UCSD-AML1 (cell line): ENCODE results near the gene OLIG1.

Experiments
- DNase-seq: peaks from one replicate; lab custom pipeline; 2025; ENCODE audit not compliant: unreplicated experiment; lab: John Stamatoyannopoulos, UW

The OLIG1 gene, protein sequence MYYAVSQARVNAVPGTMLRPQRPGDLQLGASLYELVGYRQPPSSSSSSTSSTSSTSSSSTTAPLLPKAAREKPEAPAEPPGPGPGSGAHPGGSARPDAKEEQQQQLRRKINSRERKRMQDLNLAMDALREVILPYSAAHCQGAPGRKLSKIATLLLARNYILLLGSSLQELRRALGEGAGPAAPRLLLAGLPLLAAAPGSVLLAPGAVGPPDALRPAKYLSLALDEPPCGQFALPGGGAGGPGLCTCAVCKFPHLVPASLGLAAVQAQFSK

DNA sequence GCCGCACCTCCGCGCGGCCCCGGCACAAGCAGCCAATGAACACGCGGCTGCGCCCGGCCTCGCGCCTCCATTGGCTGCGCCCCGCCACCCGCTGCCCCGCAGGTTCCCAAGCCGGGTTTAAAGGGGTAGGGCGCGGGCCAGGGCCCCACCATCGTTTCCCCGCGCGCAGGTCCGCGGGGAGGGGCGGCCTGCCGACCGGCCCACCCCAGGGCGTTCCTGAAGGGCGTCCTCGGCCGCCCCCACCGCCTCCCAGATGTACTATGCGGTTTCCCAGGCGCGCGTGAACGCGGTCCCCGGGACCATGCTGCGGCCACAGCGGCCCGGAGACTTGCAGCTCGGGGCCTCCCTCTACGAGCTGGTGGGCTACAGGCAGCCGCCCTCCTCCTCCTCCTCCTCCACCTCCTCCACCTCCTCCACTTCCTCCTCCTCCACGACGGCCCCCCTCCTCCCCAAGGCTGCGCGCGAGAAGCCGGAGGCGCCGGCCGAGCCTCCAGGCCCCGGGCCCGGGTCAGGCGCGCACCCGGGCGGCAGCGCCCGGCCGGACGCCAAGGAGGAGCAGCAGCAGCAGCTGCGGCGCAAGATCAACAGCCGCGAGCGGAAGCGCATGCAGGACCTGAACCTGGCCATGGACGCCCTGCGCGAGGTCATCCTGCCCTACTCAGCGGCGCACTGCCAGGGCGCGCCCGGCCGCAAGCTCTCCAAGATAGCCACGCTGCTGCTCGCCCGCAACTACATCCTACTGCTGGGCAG is at the start of gene OLIG1:
Gene OLIG1, plus strand, starts transcription at position 148 of the 750 bp plus-strand sequence. Its CDS starts 106 bp downstream, at position 254.
- peak; percentile 58 for DNase-seq

DNA sequence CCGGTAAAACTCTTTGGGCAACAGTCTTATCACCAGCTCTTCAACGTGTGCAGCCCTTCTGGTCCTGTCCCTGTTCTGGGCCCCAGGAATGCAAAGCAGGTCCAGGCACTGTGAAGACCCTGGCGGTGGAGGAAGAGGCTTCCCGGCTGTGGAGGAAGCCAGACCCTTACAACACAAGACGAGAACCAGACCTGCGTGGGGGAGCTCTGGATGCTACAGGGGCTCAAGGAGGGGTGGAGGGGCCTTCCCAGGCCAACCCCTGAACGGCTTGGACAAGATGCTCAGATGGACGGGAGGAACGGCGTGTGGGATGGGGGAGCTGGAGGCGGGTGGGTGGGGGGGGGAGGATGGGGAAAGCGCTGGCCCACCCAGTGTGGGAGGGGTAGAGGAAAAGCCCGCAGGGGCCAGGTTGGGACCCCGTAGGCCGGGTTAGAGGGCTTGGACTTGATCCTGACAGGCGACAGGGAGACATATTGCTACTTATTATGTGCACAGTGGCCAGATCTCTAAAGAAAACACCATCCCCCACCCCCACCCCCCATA is 49.3 kb upstream of the OLIG1 start:
- DNase-seq, result no peak

DNA sequence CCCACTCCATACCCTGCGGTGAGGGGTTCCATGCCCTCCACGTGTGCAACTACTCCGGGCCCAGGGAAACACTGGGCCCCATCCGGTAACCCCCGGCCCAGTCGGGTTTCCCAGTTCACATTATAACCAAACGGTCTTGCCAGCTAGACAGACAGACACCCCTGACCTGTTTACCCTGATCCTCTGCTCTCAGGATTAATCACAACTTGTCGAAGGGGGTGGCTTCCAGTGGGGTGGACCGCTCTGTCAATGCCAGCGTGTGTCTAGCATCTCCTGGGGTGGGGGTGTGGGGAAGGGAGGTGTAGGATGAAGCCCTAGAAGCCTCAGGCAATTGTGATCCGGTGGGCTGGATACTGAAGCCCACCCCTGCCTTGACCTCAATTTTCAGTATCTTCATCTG is 48.8 kb upstream of the OLIG1 start:
- DNase-seq, result no peak

DNA sequence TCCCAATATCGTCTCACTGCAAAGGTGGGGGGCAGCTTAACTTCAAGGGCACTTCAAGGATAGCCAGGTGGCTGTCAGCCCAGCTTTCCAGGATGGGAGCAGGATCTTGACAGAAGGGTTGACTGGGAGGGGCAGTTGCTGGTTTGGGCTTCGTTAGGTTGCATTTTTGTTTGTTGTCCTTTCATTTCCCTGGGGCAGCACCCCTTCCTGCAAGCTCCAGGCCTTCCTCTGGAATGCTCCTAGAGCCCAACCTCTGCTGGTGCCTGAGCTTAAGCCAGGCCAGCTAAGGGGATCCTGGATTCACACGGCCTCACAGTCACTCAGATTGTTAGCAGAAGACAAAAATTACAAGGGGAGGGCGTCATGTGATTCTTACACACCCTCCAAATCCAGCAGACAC is 48.3 kb upstream of the OLIG1 start:
- no peak for DNase-seq

DNA sequence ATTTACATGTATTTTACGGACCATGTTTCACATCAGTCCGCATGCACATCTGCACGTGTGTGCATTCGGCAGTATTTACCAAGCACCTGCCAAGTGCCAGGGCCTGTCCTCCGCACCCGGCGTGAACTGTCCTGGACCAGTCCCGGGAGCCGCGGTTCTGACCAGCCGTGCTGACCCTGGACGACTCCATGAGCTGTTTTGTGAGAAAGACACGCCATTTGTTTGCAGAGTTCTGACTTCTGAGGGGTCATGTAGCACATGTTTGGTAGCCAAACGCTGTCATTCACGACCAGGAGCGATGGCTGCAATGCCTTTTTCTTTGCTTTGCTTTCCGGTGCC is 47.5 kb upstream of the OLIG1 start:
- no peak for DNase-seq

DNA sequence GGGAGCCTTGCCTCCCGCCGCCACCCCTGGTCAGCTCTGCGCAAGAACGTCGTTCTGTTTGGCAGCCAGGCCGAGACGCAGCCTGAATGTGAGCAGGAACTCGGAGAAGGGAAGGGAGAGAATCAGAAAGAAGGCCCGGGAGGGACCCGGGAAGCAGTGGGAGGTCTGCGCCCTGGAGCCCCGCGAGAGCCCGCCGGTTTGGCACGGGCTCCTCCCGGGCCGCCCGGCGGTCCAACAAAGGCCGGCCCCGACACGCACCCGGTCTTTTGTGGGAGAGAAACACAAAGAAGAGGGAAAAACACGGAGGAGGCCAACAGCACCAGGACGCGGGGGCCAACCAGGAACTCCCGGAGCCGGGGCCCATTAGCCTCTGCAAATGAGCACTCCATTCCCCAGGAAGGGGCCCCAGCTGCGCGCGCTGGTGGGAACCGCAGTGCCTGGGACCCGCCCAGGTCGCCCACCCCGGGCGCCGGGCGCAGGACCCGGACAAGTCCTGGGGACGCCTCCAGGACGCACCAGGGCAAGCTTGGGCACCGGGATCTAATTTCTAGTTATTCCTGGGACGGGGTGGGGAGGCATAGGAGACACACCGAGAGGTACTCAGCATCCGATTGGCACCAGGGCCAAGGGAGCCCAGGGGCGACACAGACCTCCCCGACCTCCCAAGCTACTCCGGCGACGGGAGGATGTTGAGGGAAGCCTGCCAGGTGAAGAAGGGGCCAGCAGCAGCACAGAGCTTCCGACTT is 46.9 kb upstream of the OLIG1 start:
- no peak for DNase-seq

DNA sequence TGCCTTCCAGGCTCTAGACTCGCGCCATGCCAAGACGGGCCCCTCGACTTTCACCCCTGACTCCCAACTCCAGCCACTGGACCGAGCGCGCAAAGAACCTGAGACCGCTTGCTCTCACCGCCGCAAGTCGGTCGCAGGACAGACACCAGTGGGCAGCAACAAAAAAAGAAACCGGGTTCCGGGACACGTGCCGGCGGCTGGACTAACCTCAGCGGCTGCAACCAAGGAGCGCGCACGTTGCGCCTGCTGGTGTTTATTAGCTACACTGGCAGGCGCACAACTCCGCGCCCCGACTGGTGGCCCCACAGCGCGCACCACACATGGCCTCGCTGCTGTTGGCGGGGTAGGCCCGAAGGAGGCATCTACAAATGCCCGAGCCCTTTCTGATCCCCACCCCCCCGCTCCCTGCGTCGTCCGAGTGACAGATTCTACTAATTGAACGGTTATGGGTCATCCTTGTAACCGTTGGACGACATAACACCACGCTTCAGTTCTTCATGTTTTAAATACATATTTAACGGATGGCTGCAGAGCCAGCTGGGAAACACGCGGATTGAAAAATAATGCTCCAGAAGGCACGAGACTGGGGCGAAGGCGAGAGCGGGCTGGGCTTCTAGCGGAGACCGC is 46.3 kb upstream of the OLIG1 start:
- DNase-seq, result no peak

DNA sequence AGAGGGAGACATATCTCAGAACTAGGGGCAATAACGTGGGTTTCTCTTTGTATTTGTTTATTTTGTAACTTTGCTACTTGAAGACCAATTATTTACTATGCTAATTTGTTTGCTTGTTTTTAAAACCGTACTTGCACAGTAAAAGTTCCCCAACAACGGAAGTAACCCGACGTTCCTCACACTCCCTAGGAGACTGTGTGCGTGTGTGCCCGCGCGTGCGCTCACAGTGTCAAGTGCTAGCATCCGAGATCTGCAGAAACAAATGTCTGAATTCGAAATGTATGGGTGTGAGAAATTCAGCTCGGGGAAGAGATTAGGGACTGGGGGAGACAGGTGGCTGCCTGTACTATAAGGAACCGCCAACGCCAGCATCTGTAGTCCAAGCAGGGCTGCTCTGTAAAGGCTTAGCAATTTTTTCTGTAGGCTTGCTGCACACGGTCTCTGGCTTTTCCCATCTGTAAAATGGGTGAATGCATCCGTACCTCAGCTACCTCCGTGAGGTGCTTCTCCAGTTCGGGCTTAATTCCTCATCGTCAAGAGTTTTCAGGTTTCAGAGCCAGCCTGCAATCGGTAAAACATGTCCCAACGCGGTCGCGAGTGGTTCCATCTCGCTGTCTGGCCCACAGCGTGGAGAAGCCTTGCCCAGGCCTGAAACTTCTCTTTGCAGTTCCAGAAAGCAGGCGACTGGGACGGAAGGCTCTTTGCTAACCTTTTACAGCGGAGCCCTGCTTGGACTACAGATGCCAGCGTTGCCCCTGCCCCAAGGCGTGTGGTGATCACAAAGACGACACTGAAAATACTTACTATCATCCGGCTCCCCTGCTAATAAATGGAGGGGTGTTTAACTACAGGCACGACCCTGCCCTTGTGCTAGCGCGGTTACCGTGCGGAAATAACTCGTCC is 45.5 kb upstream of the OLIG1 start:
- no peak for DNase-seq

DNA sequence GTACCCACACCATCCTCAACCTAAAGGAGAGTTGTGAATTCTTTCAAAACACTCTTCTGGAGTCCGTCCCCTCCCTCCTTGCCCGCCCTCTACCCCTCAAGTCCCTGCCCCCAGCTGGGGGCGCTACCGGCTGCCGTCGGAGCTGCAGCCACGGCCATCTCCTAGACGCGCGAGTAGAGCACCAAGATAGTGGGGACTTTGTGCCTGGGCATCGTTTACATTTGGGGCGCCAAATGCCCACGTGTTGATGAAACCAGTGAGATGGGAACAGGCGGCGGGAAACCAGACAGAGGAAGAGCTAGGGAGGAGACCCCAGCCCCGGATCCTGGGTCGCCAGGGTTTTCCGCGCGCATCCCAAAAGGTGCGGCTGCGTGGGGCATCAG is 44.8 kb upstream of the OLIG1 start:
- DNase-seq, result peak; percentile 41

DNA sequence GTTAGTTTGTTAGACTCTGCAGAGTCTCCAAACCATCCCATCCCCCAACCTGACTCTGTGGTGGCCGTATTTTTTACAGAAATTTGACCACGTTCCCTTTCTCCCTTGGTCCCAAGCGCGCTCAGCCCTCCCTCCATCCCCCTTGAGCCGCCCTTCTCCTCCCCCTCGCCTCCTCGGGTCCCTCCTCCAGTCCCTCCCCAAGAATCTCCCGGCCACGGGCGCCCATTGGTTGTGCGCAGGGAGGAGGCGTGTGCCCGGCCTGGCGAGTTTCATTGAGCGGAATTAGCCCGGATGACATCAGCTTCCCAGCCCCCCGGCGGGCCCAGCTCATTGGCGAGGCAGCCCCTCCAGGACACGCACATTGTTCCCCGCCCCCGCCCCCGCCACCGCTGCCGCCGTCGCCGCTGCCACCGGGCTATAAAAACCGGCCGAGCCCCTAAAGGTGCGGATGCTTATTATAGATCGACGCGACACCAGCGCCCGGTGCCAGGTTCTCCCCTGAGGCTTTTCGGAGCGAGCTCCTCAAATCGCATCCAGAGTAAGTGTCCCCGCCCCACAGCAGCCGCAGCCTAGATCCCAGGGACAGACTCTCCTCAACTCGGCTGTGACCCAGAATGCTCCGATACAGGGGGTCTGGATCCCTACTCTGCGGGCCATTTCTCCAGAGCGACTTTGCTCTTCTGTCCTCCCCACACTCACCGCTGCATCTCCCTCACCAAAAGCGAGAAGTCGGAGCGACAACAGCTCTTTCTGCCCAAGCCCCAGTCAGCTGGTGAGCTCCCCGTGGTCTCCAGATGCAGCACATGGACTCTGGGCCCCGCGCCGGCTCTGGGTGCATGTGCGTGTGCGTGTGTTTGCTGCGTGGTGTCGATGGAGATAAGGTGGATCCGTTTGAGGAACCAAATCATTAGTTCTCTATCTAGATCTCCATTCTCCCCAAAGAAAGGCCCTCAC is 44.2 kb upstream of the OLIG1 start, which contains the start of gene OLIG2:
Gene OLIG2, plus strand, starts transcription at position 447 of the 954 bp plus-strand sequence. CDS start 928 bp downstream, outside the sequence.
- DNase-seq, result no peak

DNA sequence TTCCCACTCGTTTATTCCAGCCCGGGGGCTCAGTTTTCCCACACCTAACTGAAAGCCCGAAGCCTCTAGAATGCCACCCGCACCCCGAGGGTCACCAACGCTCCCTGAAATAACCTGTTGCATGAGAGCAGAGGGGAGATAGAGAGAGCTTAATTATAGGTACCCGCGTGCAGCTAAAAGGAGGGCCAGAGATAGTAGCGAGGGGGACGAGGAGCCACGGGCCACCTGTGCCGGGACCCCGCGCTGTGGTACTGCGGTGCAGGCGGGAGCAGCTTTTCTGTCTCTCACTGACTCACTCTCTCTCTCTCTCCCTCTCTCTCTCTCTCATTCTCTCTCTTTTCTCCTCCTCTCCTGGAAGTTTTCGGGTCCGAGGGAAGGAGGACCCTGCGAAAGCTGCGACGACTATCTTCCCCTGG is 43.5 kb upstream of the OLIG1 start:
- DNase-seq, result no peak

DNA sequence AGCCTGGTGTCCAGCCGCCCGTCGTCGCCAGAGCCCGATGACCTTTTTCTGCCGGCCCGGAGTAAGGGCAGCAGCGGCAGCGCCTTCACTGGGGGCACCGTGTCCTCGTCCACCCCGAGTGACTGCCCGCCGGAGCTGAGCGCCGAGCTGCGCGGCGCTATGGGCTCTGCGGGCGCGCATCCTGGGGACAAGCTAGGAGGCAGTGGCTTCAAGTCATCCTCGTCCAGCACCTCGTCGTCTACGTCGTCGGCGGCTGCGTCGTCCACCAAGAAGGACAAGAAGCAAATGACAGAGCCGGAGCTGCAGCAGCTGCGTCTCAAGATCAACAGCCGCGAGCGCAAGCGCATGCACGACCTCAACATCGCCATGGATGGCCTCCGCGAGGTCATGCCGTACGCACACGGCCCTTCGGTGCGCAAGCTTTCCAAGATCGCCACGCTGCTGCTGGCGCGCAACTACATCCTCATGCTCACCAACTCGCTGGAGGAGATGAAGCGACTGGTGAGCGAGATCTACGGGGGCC is 43.0 kb upstream of the OLIG1 start:
- no peak for DNase-seq

DNA sequence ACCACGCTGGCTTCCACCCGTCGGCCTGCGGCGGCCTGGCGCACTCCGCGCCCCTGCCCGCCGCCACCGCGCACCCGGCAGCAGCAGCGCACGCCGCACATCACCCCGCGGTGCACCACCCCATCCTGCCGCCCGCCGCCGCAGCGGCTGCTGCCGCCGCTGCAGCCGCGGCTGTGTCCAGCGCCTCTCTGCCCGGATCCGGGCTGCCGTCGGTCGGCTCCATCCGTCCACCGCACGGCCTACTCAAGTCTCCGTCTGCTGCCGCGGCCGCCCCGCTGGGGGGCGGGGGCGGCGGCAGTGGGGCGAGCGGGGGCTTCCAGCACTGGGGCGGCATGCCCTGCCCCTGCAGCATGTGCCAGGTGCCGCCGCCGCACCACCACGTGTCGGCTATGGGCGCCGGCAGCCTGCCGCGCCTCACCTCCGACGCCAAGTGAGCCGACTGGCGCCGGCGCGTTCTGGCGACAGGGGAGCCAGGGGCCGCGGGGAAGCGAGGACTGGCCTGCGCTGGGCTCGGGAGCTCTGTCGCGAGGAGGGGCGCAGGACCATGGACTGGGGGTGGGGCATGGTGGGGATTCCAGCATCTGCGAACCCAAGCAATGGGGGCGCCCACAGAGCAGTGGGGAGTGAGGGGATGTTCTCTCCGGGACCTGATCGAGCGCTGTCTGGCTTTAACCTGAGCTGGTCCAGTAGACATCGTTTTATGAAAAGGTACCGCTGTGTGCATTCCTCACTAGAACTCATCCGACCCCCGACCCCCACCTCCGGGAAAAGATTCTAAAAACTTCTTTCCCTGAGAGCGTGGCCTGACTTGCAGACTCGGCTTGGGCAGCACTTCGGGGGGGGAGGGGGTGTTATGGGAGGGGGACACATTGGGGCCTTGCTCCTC is 42.3 kb upstream of the OLIG1 start:
- no peak for DNase-seq

DNA sequence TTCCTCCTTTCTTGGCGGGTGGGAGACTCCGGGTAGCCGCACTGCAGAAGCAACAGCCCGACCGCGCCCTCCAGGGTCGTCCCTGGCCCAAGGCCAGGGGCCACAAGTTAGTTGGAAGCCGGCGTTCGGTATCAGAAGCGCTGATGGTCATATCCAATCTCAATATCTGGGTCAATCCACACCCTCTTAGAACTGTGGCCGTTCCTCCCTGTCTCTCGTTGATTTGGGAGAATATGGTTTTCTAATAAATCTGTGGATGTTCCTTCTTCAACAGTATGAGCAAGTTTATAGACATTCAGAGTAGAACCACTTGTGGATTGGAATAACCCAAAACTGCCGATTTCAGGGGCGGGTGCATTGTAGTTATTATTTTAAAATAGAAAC is 41.7 kb upstream of the OLIG1 start:
- DNase-seq, result no peak

DNA sequence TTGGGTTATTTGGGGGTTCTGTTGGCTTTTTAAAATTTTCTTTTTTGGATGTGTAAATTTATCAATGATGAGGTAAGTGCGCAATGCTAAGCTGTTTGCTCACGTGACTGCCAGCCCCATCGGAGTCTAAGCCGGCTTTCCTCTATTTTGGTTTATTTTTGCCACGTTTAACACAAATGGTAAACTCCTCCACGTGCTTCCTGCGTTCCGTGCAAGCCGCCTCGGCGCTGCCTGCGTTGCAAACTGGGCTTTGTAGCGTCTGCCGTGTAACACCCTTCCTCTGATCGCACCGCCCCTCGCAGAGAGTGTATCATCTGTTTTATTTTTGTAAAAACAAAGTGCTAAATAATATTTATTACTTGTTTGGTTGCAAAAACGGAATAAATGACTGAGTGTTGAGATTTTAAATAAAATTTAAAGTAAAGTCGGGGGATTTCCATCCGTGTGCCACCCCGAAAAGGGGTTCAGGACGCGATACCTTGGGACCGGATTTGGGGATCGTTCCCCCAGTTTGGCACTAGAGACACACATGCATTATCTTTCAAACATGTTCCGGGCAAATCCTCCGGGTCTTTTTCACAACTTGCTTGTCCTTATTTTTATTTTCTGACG is 41.1 kb upstream of the OLIG1 start:
- DNase-seq, result no peak

DNA sequence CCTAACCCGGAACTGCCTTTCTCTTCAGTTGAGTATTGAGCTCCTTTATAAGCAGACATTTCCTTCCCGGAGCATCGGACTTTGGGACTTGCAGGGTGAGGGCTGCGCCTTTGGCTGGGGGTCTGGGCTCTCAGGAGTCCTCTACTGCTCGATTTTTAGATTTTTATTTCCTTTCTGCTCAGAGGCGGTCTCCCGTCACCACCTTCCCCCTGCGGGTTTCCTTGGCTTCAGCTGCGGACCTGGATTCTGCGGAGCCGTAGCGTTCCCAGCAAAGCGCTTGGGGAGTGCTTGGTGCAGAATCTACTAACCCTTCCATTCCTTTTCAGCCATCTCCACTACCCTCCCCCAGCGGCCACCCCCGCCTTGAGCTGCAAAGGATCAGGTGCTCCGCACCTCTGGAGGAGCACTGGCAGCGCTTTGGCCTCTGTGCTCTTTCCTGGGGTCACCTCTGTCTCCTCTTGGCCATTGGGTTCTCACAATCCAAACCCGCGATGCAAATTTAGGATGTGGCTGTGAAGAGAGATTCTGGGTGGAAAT is 40.5 kb upstream of the OLIG1 start:
- no peak for DNase-seq

DNA sequence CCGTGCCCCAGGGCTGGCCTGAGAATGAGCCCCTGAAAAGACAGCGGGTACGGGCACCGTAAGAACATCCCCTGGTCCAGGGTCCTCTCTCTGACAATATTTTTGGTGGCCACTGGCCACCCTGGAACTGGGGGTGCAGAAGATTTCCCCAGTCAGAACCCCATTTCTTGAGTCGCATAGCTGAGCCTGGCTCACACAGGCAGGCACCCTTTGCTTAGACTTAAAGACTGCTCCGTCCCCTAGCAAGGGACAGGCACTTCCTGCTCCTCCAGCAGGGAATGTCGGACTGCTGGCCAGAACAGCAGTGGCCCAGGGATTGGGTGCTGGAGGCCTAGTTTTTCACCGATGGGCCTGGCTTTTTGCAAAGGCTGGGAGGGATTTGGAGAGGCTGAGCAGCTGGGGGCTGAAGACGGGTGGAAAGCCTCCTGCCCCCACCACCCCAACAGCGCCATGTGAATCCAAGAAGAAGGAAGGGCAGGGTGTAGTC is 39.9 kb upstream of the OLIG1 start:
- DNase-seq, result no peak
